GM06990 (cell line): ENCODE results near the gene PTPN3.

Experiments
- DNase-seq: peaks from one replicate; pipeline ENCODE4 v3.0.0-alpha.2; 2011; ENCODE audit not compliant: insufficient read length; ENCODE audit errors: extremely low read depth
- H3K27me3 ChIP-seq: replicated peaks from 2 replicates; pipeline ENCODE4 v1.6.0; 2011; ENCODE audit warnings: low read length; ENCODE audit not compliant: control insufficient read depth, insufficient read depth
- H3K36me3 ChIP-seq: 2 replicates; pipeline ENCODE4 v1.5.1; 2011; ENCODE audit warnings: low read length; ENCODE audit not compliant: control insufficient read depth, insufficient read depth
- H3K4me3 ChIP-seq: replicated peaks from 2 replicates; pipeline ENCODE4 v1.5.1; 2011; ENCODE audit warnings: low read depth, mild to moderate bottlenecking, control low read depth, low read length
- TF ChIP-seq, protein P1 (sequence below): IDR thresholded peaks from 2 replicates; pipeline ENCODE4 v1.5.1; 2011; ENCODE audit warnings: low read length, control low read depth, mild to moderate bottlenecking, inconsistent platforms; ENCODE audit not compliant: insufficient read depth, poor library complexity, severe bottlenecking

The PTPN3 gene

DNA sequence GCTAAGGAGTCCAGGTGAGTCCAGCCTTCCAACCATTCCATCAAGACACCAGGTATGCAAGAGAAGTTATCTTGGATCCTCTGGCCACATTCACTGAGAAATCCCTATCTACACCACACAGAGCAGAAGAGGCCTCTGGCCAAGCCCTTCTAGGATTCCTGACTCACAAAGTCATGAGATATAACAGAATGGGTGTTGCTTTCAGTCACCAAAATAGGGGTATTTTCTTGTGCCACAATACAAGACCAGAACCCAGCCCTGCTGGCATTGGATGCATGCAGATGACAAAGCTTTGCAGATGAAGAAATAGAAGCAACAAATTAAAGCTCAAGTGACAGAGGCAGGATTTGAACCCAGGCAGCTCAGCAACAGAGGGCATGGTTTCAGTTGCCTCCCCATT lies 73.5 kb downstream of the PTPN3 start:
- DNase-seq = no peak
- TF ChIP-seq, protein P1, sequence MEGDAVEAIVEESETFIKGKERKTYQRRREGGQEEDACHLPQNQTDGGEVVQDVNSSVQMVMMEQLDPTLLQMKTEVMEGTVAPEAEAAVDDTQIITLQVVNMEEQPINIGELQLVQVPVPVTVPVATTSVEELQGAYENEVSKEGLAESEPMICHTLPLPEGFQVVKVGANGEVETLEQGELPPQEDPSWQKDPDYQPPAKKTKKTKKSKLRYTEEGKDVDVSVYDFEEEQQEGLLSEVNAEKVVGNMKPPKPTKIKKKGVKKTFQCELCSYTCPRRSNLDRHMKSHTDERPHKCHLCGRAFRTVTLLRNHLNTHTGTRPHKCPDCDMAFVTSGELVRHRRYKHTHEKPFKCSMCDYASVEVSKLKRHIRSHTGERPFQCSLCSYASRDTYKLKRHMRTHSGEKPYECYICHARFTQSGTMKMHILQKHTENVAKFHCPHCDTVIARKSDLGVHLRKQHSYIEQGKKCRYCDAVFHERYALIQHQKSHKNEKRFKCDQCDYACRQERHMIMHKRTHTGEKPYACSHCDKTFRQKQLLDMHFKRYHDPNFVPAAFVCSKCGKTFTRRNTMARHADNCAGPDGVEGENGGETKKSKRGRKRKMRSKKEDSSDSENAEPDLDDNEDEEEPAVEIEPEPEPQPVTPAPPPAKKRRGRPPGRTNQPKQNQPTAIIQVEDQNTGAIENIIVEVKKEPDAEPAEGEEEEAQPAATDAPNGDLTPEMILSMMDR = no peak
- Histone ChIP-seq H3K36me3 (no peaks in the 10 kb centered on the region), H3K27me3 (no peaks in the 10 kb centered on the region), H3K4me3 (no peak overlapping the region)

DNA sequence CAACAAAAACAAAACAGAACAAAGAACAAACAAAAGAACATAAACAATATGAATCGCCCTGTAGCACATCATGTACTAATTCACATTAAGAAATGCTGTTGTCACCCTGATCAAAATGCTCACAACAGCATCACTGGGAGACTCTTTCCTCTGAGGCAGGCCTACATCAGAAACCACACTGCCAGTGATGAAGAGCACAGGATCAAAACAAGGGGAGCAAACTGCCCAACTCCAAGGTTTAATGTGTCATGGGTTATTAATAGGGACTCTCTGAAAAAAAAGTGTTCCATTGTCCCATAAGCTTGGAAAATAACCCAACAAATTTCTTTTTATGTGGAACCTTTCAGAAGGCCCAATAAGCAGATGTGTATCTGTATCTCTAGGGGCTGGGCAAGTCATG lies 74.2 kb downstream of the PTPN3 start:
- TF ChIP-seq, protein P1 = no peak
- Histone ChIP-seq H3K4me3 (no peak overlapping the region), H3K27me3 (no peaks in the 10 kb centered on the region), H3K36me3 (no peaks in the 10 kb centered on the region)
- DNase-seq = no peak

GRCh38 chr9:109422641-109423040 lies 75.5 kb downstream of the PTPN3 start:
- no peaks in the 10 kb centered on the region for H3K27me3 ChIP-seq
- no peaks in the 10 kb centered on the region for H3K36me3 ChIP-seq
- TF ChIP-seq, protein P1 = no peak
- peak; percentile 72 for DNase-seq
- H3K4me3 ChIP-seq = no peak overlapping the region

DNA sequence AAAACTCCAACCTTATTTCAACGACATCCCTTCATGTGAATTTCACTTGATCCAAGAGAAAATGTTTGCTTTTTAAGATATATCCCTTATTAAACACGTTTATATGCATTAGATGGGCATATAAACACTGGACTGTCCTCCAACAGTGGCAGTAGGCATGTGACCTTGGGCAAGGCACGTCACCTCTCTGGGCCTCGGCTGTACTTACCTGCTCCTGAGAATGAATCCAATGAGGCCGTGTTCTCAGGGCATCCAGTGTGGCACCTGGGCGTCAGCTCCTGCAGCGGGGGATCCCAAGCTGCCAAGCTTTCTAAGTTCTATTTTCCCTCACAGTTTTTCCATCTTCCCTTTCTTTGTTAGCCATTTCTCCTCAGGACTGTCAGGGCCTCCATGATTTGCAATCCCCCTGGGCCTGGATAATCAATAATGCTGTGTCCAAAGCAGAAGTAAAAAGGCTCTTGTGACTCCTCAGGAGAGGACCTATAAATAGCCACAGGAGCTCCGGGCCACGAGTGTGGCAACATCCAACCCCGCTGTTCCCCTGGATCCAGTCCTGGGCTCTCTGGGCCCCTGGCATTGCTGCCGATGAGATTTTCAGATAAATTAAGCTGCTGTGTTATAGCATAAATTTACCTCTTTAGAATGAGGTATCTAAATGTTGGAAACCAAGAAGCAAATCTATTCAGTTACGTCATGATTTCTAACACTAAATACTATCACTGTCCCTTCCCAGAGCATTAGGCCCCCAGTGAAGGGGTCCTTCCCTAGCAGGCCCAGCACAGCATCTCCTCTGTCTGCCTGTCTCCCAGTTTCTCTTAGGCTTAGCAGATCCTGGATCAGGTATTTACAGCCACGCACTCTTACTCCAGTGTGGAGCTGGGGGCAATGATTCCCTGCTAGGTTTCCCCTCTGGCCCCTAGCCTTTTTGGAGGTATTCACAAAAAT lies 76.8 kb downstream of the PTPN3 start:
- H3K4me3 ChIP-seq = no peak overlapping the region
- no peaks in the 10 kb centered on the region for H3K27me3 ChIP-seq
- no peaks in the 10 kb centered on the region for H3K36me3 ChIP-seq
- TF ChIP-seq, protein P1 = no peak
- no peak for DNase-seq

GRCh38 chr9:109419531-109419930 lies 78.6 kb downstream of the PTPN3 start:
- H3K27me3 ChIP-seq = no peaks in the 10 kb centered on the region
- no peak for DNase-seq
- TF ChIP-seq, protein P1 = no peak
- H3K36me3 ChIP-seq = no peaks in the 10 kb centered on the region
- no peak overlapping the region for H3K4me3 ChIP-seq
